WERI-Rb-1 (cell line): ENCODE results near the gene LCOR.

Experiments
- DNase-seq: peaks from one replicate; pipeline ENCODE4 v3.0.0-alpha.2; 2020
- H3K27ac ChIP-seq: fragments of 250-450 bp; sonication (Bioruptor Pico); 2 replicates; pipeline ENCODE4 v1.5.1; 2020; ENCODE audit warnings: mild to moderate bottlenecking, moderate library complexity
- H3K27me3 ChIP-seq: fragments of 250-450 bp; sonication (Bioruptor Pico); 2 replicates; pipeline ENCODE4 v1.5.1; 2021; ENCODE audit warnings: mild to moderate bottlenecking, low read depth, moderate library complexity; ENCODE audit not compliant: insufficient read depth, severe bottlenecking
- H3K36me3 ChIP-seq: fragments of 250-450 bp; sonication (Bioruptor Pico); 2 replicates; pipeline ENCODE4 v1.5.1; 2020; ENCODE audit warnings: mild to moderate bottlenecking, moderate library complexity
- H3K4me3 ChIP-seq: 2 replicates; pipeline ENCODE4 v1.5.1; 2011; ENCODE audit warnings: low read depth, mild to moderate bottlenecking, control low read depth, low read length
- H3K9me3 ChIP-seq: fragments of 250-450 bp; sonication (Bioruptor Pico); 2 replicates; pipeline ENCODE4 v1.5.1; 2021; ENCODE audit warnings: mild to moderate bottlenecking, moderate library complexity; ENCODE audit not compliant: severe bottlenecking
- TF ChIP-seq, protein P1 (sequence below): IDR thresholded peaks from 2 replicates; pipeline ENCODE4 v1.5.1; 2011; ENCODE audit warnings: low read depth, mild to moderate bottlenecking, control low read depth, inconsistent platforms, low read length

The LCOR gene

DNA sequence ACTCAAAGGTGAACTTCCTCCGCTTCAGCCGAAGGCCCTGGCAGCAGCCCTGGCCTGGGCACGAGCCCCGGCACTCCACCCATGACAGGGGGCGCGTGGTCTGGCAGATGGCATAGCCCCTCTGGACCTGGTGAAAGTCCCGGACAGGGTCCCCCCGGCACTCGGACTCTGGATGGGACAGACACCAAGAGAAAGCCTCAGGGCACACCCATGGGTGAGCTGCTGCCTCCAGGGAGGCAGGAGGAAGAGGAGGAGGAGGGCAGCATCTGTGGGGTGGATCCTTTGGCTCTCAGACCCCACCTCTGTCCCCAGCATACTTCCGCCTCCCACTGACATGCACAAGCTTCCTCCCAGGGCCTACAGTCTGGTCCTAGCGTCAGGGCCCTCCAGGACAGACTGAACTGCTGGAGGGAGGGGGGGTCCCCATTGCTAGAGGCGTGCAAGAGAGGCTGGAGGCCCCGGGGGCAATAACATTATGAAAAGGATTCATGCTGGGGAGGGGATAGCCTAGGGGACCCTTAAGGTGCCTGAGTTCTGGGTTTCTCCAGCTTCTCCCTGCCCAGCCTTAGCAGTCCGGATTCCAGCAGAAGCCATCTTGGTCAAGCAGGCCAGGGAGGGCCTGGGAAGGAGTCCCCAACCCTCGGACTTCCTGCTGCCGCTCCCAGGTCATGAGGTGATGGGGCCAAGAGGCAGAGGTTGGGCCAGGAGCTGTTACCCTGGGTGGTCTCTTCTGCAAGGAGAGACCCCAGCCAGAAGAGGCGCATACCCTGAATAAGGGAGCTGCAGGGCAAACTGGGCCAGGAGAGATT is 169.3 kb downstream of the LCOR start:
- H3K4me3 ChIP-seq: no peak overlapping the region
- no peaks in the 10 kb centered on the region for H3K9me3 ChIP-seq
- H3K27ac ChIP-seq: no peak overlapping the region
- TF ChIP-seq, protein P1, sequence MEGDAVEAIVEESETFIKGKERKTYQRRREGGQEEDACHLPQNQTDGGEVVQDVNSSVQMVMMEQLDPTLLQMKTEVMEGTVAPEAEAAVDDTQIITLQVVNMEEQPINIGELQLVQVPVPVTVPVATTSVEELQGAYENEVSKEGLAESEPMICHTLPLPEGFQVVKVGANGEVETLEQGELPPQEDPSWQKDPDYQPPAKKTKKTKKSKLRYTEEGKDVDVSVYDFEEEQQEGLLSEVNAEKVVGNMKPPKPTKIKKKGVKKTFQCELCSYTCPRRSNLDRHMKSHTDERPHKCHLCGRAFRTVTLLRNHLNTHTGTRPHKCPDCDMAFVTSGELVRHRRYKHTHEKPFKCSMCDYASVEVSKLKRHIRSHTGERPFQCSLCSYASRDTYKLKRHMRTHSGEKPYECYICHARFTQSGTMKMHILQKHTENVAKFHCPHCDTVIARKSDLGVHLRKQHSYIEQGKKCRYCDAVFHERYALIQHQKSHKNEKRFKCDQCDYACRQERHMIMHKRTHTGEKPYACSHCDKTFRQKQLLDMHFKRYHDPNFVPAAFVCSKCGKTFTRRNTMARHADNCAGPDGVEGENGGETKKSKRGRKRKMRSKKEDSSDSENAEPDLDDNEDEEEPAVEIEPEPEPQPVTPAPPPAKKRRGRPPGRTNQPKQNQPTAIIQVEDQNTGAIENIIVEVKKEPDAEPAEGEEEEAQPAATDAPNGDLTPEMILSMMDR: no peak
- no peaks in the 10 kb centered on the region for H3K27me3 ChIP-seq
- no peak for DNase-seq
- no peaks in the 10 kb centered on the region for H3K36me3 ChIP-seq

DNA sequence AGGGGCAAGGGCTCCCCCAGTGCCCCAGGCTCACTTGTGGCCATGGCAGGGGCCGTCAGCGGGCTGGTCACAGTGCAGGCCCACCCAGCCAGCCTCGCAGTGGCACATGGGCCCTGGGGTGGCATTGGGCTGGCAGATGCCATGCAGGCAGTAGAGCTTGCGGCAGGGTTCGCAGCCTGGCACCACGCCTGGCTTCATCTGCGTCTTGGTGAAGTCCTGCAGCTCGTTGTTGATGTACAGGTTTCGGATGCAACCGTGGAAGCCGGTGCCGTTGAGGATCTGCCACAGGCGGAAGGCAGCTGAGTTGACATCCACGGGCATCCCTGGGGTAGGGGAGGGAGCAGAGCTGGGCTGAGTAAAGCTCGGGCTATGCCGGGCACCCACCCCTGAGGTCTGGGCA is 170.6 kb downstream of the LCOR start:
- no peak for DNase-seq
- Histone ChIP-seq H3K36me3 (no peaks in the 10 kb centered on the region), H3K27ac (no peak overlapping the region), H3K27me3 (no peaks in the 10 kb centered on the region), H3K9me3 (no peaks in the 10 kb centered on the region), H3K4me3 (no peak overlapping the region)
- TF ChIP-seq, protein P1: no peak

DNA sequence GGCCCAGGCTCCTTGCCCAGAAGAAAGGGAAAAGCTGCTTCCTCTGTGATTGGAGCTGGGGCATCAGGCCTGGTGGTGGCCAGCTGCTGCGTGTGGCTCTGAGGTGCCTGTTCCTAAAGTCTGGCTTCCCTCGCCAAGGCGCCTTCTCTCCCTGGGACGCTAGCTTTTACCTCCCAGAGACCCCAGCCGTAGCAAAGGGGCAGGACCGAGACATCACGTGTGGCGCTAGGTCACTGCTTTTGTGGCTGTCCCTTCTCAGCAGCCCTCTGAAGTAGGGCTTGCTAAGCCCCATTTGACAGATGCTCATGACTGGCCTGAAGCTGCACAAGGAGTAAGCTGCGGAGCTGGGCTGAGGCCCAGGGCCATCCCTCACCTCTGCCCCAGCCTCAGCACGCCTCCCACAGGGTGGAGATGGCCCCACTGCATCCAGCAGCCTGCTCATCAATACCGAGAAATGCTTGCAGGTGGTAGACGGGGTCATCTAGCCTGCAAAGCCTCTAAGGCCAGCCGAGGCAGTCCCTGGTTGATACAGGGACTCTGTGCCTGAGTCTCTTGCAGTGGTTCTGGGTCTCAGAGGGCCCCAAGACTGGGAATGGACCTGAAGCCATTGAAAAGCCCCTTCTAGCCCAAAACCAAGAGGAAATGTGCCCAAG is 171.2 kb downstream of the LCOR start:
- H3K36me3 ChIP-seq: no peaks in the 10 kb centered on the region
- no peaks in the 10 kb centered on the region for H3K27me3 ChIP-seq
- H3K9me3 ChIP-seq: no peaks in the 10 kb centered on the region
- no peak overlapping the region for H3K4me3 ChIP-seq
- DNase-seq: no peak
- H3K27ac ChIP-seq: no peak overlapping the region
- TF ChIP-seq, protein P1: no peak

DNA sequence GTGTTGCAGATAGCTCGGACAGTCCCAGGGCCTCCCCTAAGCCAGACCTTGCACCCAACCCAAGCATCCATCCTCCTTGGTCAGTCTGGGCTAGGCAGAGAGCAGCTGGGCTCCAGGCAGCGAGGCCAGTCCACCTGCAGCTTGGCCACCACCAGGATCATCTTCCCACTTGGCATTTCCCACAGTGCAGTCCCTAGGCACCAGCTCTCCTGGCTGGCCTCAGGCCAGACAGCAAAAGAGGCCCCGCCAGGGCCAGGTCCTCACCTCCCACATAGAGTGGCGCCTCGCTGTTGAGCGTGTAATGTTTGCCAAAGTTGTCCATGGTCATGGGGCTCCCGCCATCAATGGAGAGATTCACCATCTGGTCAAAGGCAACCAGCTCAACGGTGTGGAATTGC is 171.7 kb downstream of the LCOR start:
- Histone ChIP-seq H3K27ac (no peak overlapping the region), H3K9me3 (no peaks in the 10 kb centered on the region), H3K36me3 (no peaks in the 10 kb centered on the region), H3K4me3 (no peak overlapping the region), H3K27me3 (no peaks in the 10 kb centered on the region)
- DNase-seq: no peak
- TF ChIP-seq, protein P1: no peak

DNA sequence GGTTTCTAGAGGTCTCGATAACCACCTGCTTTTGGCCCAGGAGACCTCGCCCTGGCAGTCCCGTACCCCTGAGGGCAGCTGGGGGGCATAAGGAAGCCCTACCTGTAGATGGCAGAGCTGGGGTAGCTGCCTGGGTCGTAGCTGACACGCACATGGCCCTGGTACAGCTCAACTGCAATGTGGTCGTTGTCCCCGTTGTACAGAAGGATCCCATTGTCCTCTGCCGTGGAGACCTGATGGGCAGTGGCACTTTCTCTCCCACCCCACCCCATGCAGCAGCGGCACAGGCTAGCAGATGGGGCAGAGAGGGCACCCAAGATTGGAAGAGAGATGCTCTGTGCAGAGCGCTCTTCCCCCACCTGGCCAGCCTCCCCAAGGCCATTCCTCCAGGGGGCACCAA is 172.5 kb downstream of the LCOR start:
- H3K27ac ChIP-seq: no peak overlapping the region
- H3K4me3 ChIP-seq: no peak overlapping the region
- TF ChIP-seq, protein P1: no peak
- DNase-seq: no peak
- H3K27me3 ChIP-seq: no peaks in the 10 kb centered on the region
- H3K36me3 ChIP-seq: no peaks in the 10 kb centered on the region
- H3K9me3 ChIP-seq: peaks cover 5% of the 10 kb centered on the region
